SK-N-SH (cell line): ENCODE measurements around the gene LRIG1. TPM values are rescaled to one million over a fixed set of nuclear protein-coding genes. Genes with fewer than 3 reads are reported as not detected.

Experiments
- CTCF ChIA-PET: fragments of 300-600, 350-600 bp; formaldehyde crosslinking; extraction: SDS; loops from one replicate; lab custom pipeline; 2021; lab: Yijun Ruan, JAX
- POLR2A ChIA-PET: fragments of 350-600 bp; sonication (Branson Sonifier 250); formaldehyde crosslinking; extraction: SDS; loops from one replicate; lab custom pipeline; 2020; ENCODE audit warnings: antibody characterized with exemption, inconsistent platforms; lab: Yijun Ruan, JAX
- DNase-seq: peaks from one replicate; pipeline ENCODE4 v3.0.0; 2012
- H2AFZ ChIP-seq: fragments of 200-600 bp; sonication (generic); 2 replicates; pipeline ENCODE4 v1.8.1; 2016; ENCODE audit warnings: antibody characterized with exemption, mild to moderate bottlenecking, low read depth
- H3F3A ChIP-seq: fragments of 200-600 bp; sonication (generic); replicated peaks from 2 replicates; pipeline ENCODE3; 2016; ENCODE audit warnings: antibody characterized with exemption, mild to moderate bottlenecking; ENCODE audit not compliant: insufficient read depth
- H3K27ac ChIP-seq, 2 experiments: fragments of 200-500 bp in 1 of 2; fragments of 200-600 bp in 1 of 2; sonication (Bioruptor generic) in 1 of 2; sonication (generic), shearing (Covaris generic) in 1 of 2; 2 replicates each; pipeline versions ENCODE4 v1.5.1 to v1.6.1; 2014 to 2016; ENCODE audit warnings: low read depth in 2 of 2, inconsistent platforms in 1 of 2, low read length in 1 of 2, mild to moderate bottlenecking in 1 of 2, mixed read lengths in 1 of 2
- H3K27me3 ChIP-seq: fragments of 200-600 bp; sonication (generic), shearing (Covaris generic); 2 replicates; pipeline ENCODE4 v1.6.1; 2016; ENCODE audit warnings: mixed run types; ENCODE audit not compliant: insufficient read depth
- H3K36me3 ChIP-seq, 2 experiments: fragments of 200-500 bp in 1 of 2; fragments of 200-600 bp in 1 of 2; sonication (Bioruptor generic) in 1 of 2; sonication (generic) in 1 of 2; replicated peaks in 1 of 2; 2 replicates each; pipeline versions ENCODE3 to v1.5.1; 2014 to 2016; ENCODE audit warnings: low read length in 1 of 2, mild to moderate bottlenecking in 1 of 2; ENCODE audit not compliant: insufficient read depth in 2 of 2, control insufficient read depth in 1 of 2
- H3K4me1 ChIP-seq, 2 experiments: fragments of 200-500 bp in 1 of 2; fragments of 200-600 bp in 1 of 2; sonication (Bioruptor generic) in 1 of 2; sonication (generic), shearing (Covaris generic) in 1 of 2; 2 replicates each; pipeline versions ENCODE4 v1.5.1 to v1.6.1; 2014 to 2016; ENCODE audit warnings: low read depth in 1 of 2, low read length in 1 of 2, mixed run types in 1 of 2; ENCODE audit not compliant: insufficient read depth in 2 of 2, control insufficient read depth in 1 of 2
- H3K4me2 ChIP-seq: fragments of 200-600 bp; sonication (generic), shearing (Covaris generic); 2 replicates; pipeline ENCODE4 v1.6.1; 2017; ENCODE audit warnings: mixed run types
- H3K4me3 ChIP-seq, 2 experiments: fragments of 200-500 bp in 1 of 2; fragments of 200-600 bp in 1 of 2; sonication (Bioruptor generic) in 1 of 2; sonication (generic), shearing (Covaris generic) in 1 of 2; 2 replicates each; pipeline versions ENCODE4 v1.5.1 to v1.8.1; 2014 to 2016; ENCODE audit warnings: low read depth in 2 of 2, inconsistent platforms in 1 of 2, low read length in 1 of 2, mild to moderate bottlenecking in 1 of 2, mixed read lengths in 1 of 2, moderate library complexity in 1 of 2
- H3K79me2 ChIP-seq: fragments of 200-600 bp; sonication (generic); 2 replicates; pipeline ENCODE4 v1.8.1; 2017; ENCODE audit warnings: mild to moderate bottlenecking; ENCODE audit not compliant: insufficient read depth
- H3K9ac ChIP-seq: fragments of 200-600 bp; sonication (generic); 2 replicates; pipeline ENCODE4 v1.6.1; 2017; ENCODE audit warnings: mixed run types
- H3K9me2 ChIP-seq: fragments of 200-600 bp; sonication (generic); 2 replicates; pipeline ENCODE4 v1.6.1; 2017; ENCODE audit warnings: mixed run types
- H3K9me3 ChIP-seq: fragments of 200-600 bp; sonication (generic); 2 replicates; pipeline ENCODE4 v1.6.1; 2017; ENCODE audit warnings: mixed run types, mild to moderate bottlenecking, moderate library complexity
- H4K20me1 ChIP-seq: fragments of 200-600 bp; sonication (generic); 2 replicates; pipeline ENCODE4 v1.6.1; 2017; ENCODE audit warnings: mild to moderate bottlenecking, mixed run types; ENCODE audit not compliant: insufficient read depth
- FOSL2 ChIP-seq: IDR thresholded peaks from 2 replicates; pipeline ENCODE4 v1.4.0; 2012; ENCODE audit warnings: low read depth, mild to moderate bottlenecking, moderate library complexity, borderline replicate concordance
- FOXJ3 ChIP-seq: sonication (generic); formaldehyde crosslinking; IDR thresholded peaks from 2 replicates; pipeline ENCODE4 v1.5.1; 2020; ENCODE audit warnings: mild to moderate bottlenecking, missing genetic modification reagents
- FOXM1 ChIP-seq: IDR thresholded peaks from 2 replicates; pipeline ENCODE4 v1.4.0; 2012; ENCODE audit warnings: low read depth, mild to moderate bottlenecking
- MXI1 ChIP-seq: IDR thresholded peaks from 2 replicates; pipeline ENCODE4 v1.6.1; 2012; ENCODE audit warnings: mild to moderate bottlenecking, low read depth, low read length, improper control_type of control experiment
- NFIC ChIP-seq: IDR thresholded peaks from 2 replicates; pipeline ENCODE4 v1.4.0; 2012; ENCODE audit warnings: borderline replicate concordance
- SIN3A ChIP-seq: IDR thresholded peaks from 2 replicates; pipeline ENCODE4 v1.6.1; 2012; ENCODE audit warnings: low read depth, mild to moderate bottlenecking, low read length, moderate library complexity, borderline replicate concordance
- SMC3 ChIP-seq: IDR thresholded peaks from 2 replicates; pipeline ENCODE4 v1.6.1; 2012; ENCODE audit warnings: low read depth, low read length, improper control_type of control experiment
- TCF12 ChIP-seq: IDR thresholded peaks from 2 replicates; pipeline ENCODE4 v1.4.0; 2012
- TEAD4 ChIP-seq: IDR thresholded peaks from 2 replicates; pipeline ENCODE4 v1.4.0; 2012; ENCODE audit warnings: mild to moderate bottlenecking, borderline replicate concordance; ENCODE audit not compliant: insufficient read depth
- YY1 ChIP-seq: IDR thresholded peaks from 2 replicates; pipeline ENCODE4 v1.4.0; 2012; ENCODE audit warnings: low read depth, mild to moderate bottlenecking
- WGBS: methylation state at CpG from one replicate; pipeline ENCODE4 v1.1.6; 2017; ENCODE audit warnings: low lambda C conversion rate; 5-methylcytosine and 5-hydroxymethylcytosine counted together
- polyA plus RNA-seq, 3 experiments: library from polyadenylated mRNA; depleted of rRNA; stranded (reverse); fragments of >200 nt; gene quantifications; 2 replicates each; pipeline ENCODE4 v1.2.3, GENCODE V29; 2012
- TF ChIP-seq, protein P1 (sequence below): IDR thresholded peaks from 2 replicates; pipeline ENCODE4 v1.4.0; 2012; ENCODE audit warnings: low read depth, borderline replicate concordance
- TF ChIP-seq, protein P2 (sequence below): IDR thresholded peaks from 2 replicates; pipeline ENCODE4 v1.4.0; 2012; ENCODE audit warnings: low read depth
- TF ChIP-seq, protein P3 (sequence below): IDR thresholded peaks from 2 replicates; pipeline ENCODE4; 2012
- TF ChIP-seq, protein P4 (sequence below): IDR thresholded peaks from 2 replicates; pipeline ENCODE4 v1.4.0; 2012; ENCODE audit warnings: low read depth, borderline replicate concordance
- TF ChIP-seq, protein P5 (sequence below): fragments of 200-600 bp; sonication (generic); IDR thresholded peaks from 2 replicates; pipeline ENCODE4 v1.6.1; 2017; ENCODE audit warnings: antibody characterized with exemption, mild to moderate bottlenecking, moderate library complexity

Gene LRIG1
- polyA plus RNA-seq, 1 of the 3 experiments (the other 2 are of a cell fraction), result 1.7 TPM

GRCh38 chr3:66508461-66508860, 7.6 kb upstream of the LRIG1 start:
- no peaks in the 10 kb centered on the region for H4K20me1 ChIP-seq

DNA sequence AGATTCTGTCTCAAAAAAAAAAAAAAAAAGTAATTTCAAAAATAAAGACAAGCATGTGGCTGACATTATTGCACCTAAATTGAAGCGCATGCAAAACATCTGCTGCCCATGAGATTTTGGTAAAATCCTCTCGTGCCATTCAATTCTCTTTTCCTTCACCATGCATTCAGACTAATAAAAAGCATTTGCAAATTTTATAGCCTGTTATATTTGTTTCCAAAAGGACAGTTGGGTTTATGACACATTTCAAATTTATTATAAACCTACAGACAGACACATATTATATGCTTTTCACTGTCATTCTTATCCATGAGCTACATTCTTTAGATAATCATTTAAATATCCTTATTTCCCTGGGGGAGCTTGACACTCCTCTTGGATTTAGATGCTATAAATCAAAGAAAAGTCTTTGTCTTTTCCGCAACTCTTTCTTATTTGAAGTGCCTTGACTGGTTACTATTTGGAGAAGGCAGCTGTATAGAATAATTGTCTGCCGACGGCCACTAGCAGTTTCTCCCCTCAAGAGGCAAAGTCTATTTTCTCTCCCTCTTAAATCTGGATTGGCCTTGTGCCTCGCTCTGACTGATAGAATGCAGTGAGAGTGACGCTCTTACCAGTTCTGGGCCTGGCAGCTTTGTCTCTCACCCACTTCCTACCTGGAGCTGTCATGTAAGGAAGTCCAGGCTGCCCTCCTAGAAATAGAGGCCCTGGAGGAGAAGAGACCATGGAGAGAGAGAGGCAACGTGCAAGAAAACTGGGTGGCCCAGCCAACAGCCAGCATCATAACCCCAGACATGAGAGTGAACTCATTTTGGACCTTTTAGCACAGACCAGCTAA, 6.8 kb upstream of the LRIG1 start:
- Histone ChIP-seq H3K4me1 (no peaks in the 10 kb centered on the region), H3K36me3 (no peaks in the 10 kb centered on the region), H3F3A (no peaks in the 10 kb centered on the region), H3K4me3 (no peak overlapping the region), H3K9ac (no peak overlapping the region), H3K79me2 (no peaks in the 10 kb centered on the region), H3K9me2 (no peaks in the 10 kb centered on the region), H3K27me3 (peaks cover 15% of the 10 kb centered on the region), H3K4me2 (no peak overlapping the region), H3K27ac (no peak overlapping the region), H4K20me1 (no peaks in the 10 kb centered on the region), H3K9me3 (no peaks in the 10 kb centered on the region), H2AFZ (no peak overlapping the region)
- 79% methylated on average over 8 of the region's 8 CpGs for WGBS
- no peak for TF ChIP-seq SMC3
- no peak for TF ChIP-seq TEAD4
- TF ChIP-seq, protein P1, sequence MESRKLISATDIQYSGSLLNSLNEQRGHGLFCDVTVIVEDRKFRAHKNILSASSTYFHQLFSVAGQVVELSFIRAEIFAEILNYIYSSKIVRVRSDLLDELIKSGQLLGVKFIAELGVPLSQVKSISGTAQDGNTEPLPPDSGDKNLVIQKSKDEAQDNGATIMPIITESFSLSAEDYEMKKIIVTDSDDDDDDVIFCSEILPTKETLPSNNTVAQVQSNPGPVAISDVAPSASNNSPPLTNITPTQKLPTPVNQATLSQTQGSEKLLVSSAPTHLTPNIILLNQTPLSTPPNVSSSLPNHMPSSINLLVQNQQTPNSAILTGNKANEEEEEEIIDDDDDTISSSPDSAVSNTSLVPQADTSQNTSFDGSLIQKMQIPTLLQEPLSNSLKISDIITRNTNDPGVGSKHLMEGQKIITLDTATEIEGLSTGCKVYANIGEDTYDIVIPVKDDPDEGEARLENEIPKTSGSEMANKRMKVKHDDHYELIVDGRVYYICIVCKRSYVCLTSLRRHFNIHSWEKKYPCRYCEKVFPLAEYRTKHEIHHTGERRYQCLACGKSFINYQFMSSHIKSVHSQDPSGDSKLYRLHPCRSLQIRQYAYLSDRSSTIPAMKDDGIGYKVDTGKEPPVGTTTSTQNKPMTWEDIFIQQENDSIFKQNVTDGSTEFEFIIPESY, result no peak
- no peak for TF ChIP-seq SIN3A
- TF ChIP-seq YY1, result no peak
- TF ChIP-seq FOSL2, result no peak
- TF ChIP-seq MXI1, result no peak
- TF ChIP-seq FOXM1, result no peak
- TF ChIP-seq, protein P2, sequence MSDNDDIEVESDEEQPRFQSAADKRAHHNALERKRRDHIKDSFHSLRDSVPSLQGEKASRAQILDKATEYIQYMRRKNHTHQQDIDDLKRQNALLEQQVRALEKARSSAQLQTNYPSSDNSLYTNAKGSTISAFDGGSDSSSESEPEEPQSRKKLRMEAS, result no peak
- TF ChIP-seq FOXJ3 (CRISPR knock-in tag), result no peak
- TF ChIP-seq, protein P3, sequence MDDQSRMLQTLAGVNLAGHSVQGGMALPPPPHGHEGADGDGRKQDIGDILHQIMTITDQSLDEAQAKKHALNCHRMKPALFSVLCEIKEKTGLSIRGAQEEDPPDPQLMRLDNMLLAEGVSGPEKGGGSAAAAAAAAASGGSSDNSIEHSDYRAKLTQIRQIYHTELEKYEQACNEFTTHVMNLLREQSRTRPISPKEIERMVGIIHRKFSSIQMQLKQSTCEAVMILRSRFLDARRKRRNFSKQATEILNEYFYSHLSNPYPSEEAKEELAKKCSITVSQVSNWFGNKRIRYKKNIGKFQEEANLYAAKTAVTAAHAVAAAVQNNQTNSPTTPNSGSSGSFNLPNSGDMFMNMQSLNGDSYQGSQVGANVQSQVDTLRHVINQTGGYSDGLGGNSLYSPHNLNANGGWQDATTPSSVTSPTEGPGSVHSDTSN, result no peak
- TF ChIP-seq NFIC, result no peak
- no peak for TF ChIP-seq TCF12
- TF ChIP-seq, protein P4, sequence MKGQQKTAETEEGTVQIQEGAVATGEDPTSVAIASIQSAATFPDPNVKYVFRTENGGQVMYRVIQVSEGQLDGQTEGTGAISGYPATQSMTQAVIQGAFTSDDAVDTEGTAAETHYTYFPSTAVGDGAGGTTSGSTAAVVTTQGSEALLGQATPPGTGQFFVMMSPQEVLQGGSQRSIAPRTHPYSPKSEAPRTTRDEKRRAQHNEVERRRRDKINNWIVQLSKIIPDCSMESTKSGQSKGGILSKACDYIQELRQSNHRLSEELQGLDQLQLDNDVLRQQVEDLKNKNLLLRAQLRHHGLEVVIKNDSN, result no peak
- ChIA-PET CTCF (interaction anchor here (0.7 to 2.7 kb wide), 2 partner anchors 35 to 100 kb away, joined by 3 to 7 read pairs; no protein-coding TSS in a partner anchor), POLR2A (no interaction called here)
- no peak for DNase-seq

More at GRCh38 chr3:66508461-66508860, 7.6 kb upstream of the LRIG1 start:
- H3K27me3 ChIP-seq, result peaks cover 7% of the 10 kb centered on the region; the same call in 1 of the 2 replicates
- H3F3A ChIP-seq, result no peaks in the 10 kb centered on the region
- TF ChIP-seq, protein P5, sequence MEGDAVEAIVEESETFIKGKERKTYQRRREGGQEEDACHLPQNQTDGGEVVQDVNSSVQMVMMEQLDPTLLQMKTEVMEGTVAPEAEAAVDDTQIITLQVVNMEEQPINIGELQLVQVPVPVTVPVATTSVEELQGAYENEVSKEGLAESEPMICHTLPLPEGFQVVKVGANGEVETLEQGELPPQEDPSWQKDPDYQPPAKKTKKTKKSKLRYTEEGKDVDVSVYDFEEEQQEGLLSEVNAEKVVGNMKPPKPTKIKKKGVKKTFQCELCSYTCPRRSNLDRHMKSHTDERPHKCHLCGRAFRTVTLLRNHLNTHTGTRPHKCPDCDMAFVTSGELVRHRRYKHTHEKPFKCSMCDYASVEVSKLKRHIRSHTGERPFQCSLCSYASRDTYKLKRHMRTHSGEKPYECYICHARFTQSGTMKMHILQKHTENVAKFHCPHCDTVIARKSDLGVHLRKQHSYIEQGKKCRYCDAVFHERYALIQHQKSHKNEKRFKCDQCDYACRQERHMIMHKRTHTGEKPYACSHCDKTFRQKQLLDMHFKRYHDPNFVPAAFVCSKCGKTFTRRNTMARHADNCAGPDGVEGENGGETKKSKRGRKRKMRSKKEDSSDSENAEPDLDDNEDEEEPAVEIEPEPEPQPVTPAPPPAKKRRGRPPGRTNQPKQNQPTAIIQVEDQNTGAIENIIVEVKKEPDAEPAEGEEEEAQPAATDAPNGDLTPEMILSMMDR, result no peak
- H3K4me2 ChIP-seq, result no peak overlapping the region
- no peak overlapping the region for H3K27ac ChIP-seq
- no peak overlapping the region for H3K4me3 ChIP-seq
- H3K36me3 ChIP-seq, result no peaks in the 10 kb centered on the region
- CTCF ChIA-PET, result no interaction called here
- WGBS, result 59% methylated on average over 7 of the region's 7 CpGs
- no peaks in the 10 kb centered on the region for H3K79me2 ChIP-seq
- H3K9me3 ChIP-seq, result no peaks in the 10 kb centered on the region
- H3K9ac ChIP-seq, result no peak overlapping the region
- no peaks in the 10 kb centered on the region for H3K4me1 ChIP-seq
- POLR2A ChIA-PET, result no interaction called here
- no peaks in the 10 kb centered on the region for H3K9me2 ChIP-seq
- no peak for DNase-seq
- H2AFZ ChIP-seq, result no peak overlapping the region
